Uterus (tissue), 2 donors: Measurements from ENCODE around the gene KCNMA1.

Source experiments
- CTCF ChIP-seq, 4 experiments: fragments of 200-600 bp in 2 of 4; fragments of 450-650 bp in 2 of 4; sonication (generic) in 2 of 4; IDR thresholded peaks; one replicate each; pipeline ENCODE4 v1.5.1; 2016 to 2019; ENCODE audit warnings: antibody characterized with exemption in 4 of 4, mild to moderate bottlenecking in 2 of 4, moderate library complexity in 1 of 4
- POLR2A ChIP-seq, 2 donors: fragments of 450-650 bp; IDR thresholded peaks; one replicate each; pipeline ENCODE4 v1.6.1; 2016; ENCODE audit warnings: antibody characterized with exemption in 2 of 2, mild to moderate bottlenecking in 1 of 2, moderate library complexity in 1 of 2

- TF ChIP-seq POLR2A (IDR thresholded peaks at IDR 0.05), result no peak
- TF ChIP-seq CTCF (IDR thresholded peaks at IDR 0.05), result no peak
Measured at GRCh38 chr10:77526868-77527617, 110.6 kb downstream of the KCNMA1 start.
